ENCODE measurements around the gene PALS2. TPM values are rescaled to one million over a fixed set of nuclear protein-coding genes. Genes with fewer than 3 reads are reported as not detected.

The PALS2 gene
- total RNA-seq, 1 donor from 2014 or later: 45.2 TPM

DNA sequence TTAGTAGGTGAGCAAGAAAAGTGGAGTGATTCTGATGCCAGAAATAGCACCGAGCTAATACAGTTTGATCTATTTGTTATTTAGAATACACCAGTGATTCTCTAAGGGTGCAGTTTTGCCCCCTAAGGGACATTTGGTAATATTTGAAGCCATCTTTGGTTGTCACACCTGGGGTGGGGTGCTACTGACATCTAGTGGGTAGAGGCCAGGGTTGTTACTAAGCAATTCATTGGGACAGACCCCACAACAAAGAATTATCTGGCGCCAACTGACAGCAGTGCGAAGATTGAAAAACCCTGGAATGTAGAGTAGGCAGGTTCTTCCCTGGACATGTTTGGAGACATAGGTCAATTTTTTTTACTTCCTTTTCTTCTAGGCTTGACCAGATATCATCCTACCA, 14.6 kb downstream of the PALS2 start:
- DNase-seq (ENCODE audit: low spot score): no peak

DNA sequence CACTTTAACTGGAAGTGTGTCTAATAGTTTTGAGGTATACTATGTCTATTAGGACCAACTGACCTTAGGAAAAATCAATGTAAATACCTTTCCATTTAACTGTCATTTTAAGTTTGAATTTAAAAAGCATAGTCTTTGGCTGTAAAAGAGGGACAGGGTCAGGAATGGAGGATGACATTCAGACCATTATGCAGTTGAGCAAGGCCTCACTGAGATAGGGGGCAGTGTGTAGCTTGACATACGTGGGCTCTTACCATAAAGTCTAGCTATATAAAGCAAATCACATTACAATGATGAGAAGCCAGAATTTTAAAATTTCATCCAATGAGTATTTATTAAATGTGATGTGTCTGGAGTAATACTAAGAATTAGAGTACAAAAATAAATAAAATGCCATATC, 17.9 kb downstream of the PALS2 start:
- no peak for DNase-seq (ENCODE audit: low spot score)

DNA sequence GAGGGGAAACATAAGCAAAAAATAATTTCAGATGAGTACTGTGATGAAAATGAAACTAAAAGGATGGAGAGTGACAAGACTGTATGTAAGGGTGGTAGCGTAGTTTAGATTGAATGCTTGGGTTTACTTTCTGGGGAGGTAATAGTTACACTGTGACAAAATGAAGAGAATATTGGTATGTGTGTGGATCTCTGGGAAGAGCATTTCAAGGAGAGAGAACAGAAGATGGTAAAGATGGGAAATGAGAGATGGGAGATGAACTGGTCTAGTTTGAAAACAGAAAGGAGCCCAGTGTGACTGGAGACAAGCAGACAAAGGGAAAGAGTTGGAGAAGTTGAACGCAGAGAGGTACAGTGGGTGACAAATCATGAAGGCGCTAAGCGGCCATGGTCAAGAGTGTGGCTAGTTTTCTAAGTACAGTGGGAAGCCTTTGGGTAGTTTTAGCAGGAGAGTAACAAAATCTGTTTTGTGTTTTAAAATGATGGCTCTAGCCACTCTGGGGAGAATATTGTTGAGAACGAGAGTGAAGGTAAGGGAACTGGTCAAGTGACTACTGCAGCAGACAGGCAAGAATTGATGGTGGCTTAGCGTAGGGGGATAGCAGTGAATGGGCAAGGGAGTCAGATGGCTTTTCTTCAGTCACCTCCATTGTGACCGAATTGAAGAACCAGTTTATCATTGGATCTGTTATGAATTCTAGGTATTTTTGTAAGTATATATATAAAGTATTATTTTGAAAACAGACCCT, 22.6 kb downstream of the PALS2 start:
- DNase-seq (ENCODE audit: low spot score): no peak

DNA sequence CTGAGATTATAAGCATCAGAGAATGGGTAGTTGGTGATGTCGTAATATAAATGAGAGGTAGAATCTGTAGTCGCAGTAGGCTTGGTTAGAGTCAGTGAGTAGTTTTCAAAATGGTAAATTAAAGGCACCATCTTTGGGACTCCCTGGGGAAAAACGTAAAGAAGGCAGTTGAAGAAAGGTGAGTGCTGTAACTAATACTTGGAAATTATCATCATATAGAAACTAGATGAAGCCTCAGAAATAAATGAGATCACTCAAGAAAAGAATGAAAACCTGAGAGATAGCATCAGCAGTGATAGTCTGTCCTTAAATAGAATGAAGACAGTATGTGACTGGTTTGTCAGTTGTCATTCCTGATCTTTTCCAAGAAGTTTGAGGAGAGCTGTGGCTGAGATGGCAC, 23.8 kb downstream of the PALS2 start:
- DNase-seq (ENCODE audit: low spot score): no peak

DNA sequence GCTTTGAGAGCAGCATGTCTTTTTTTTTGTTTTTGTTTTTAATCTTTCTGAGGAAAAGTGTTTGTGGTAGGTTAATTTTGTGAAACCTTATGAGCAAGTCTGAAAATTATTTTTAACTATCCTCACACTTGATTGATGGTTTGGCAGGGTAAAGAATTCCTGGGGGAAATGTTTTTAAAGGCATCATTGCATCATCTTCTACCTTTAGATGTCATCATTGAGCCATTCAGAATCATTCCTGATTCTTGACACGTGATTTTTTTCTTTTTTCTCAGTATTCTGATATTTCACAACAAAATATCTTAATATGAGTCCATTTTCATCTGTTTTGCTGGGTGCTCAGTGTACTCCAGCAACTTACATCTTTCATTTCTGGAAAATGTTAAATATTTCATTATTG, 28.3 kb downstream of the PALS2 start:
- DNase-seq (ENCODE audit: low spot score): no peak

DNA sequence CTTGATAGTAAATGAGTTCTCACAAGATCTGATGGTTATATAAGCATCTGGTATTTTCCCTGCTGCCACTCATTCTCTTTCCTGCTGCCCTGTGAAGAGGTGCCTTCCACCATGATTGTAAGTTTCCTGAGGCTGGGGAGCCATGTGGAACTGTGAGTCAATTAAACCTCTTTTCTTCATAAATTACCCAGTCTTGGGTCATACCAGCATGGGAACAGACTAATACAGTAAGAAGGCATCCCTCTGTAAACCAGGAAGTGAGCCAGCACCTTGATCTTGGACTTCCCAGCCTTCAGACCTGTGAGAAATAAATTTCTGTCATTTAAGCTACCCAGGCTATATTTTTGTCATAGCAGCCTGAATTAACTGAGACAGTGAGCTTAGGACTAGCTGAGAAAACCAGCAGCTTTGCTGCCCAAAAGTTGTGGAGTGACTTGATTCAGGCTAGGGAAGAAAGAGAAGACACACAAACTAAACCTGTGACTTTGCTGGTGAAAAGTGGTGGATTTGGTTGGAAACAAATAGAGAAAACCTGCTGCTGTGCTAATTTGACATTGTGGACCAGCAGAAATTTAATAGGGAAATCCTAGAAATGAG, 29.7 kb downstream of the PALS2 start:
- no peak for DNase-seq (ENCODE audit: low spot score)

DNA sequence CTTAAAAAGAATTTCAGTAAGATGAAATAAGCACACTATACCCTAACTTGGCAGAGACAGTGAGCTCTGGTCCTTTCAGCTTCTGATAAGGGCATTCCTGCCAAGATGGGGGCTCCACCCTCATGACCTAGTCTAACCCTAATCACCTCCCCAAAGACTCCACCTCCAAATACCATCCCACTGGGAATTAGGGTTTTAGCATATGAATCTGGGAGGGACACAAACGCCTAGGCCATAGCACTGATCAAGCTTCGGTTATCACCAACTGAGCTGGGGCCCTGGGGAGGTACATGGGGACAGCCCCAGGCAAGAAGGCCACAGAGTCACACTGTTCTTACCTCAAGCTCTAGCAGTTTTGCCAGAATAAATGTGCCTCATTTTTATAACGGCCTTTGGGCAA, 31.4 kb downstream of the PALS2 start:
- DNase-seq (ENCODE audit: low spot score): no peak

DNA sequence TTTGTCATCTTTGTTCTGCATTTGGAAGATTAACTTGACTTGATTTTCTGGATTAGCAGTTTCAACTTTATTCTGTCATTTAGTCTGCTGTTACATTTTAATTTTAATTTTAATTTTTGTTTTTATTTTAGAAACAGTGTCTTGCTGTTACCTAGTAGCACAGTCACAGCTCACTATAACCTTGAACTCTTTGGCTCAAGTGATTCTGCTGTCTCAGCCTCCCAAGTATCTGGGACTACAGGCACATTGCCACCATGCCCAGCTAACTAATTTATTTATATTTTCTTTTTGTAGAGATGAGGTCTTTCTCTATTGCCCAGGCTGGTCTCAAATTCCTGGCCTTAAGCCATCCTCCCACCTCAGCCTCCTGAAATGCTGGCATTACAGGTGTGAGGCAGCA, 35.3 kb downstream of the PALS2 start:
- no peak for DNase-seq (ENCODE audit: low spot score)

DNA sequence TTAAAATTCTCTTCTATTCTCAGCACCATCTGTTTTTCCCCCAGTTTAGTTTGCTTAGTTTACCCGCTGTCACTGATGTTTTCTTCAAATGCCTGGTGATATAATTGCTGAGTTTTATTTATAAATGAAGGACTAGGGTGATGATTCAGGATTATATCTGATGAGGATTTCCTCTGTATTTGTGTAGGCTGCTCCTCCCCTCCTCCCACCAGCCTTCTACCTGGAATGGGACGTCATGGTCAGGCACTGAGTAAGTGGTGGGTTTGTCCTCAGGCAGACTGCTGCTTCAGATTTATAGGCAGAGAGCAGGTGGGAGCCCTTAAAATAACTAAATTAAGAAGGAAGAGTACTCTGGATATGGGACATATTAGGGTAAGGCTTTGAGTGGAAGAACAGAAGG, 35.8 kb downstream of the PALS2 start:
- no peak for DNase-seq (ENCODE audit: low spot score)

DNA sequence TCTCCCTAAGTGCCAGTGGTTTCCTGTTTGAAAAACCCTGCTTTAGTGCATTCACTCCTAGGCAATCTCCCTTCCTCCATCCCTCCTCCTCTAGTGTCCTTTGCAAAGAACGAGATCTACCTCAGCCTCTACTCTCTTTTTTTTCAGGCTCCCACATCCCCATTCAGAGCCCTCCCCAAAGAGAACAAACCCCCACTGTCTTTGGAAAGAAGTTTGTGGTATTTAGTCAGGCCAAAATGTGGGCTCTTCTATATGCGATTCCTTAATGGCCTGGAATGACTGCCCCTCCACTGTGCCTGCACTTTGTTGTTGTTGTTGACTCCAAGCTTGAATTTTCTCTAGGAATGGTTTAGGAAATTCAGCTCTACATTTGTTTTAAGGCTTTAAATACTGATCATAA, 36.3 kb downstream of the PALS2 start:
- no peak for DNase-seq (ENCODE audit: low spot score)

DNA sequence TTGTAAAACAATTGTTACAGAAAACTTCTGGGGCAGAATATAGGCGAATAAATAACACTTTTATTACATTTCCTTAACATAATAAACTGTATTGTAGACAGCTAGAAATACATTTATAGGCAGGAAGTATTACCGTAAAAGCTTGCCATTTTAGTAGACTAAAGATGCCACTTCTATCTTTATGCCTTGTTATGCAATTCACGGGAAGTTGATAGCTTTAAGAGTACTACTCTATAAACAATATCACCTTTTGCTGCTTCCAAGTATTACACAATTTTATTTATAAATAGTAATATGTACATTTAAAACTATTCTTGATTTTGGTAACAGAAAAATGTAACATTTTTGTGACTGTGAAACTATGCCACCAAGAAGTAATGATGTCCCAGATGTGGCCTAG, 37.9 kb downstream of the PALS2 start:
- no peak for DNase-seq (ENCODE audit: low spot score)

DNA sequence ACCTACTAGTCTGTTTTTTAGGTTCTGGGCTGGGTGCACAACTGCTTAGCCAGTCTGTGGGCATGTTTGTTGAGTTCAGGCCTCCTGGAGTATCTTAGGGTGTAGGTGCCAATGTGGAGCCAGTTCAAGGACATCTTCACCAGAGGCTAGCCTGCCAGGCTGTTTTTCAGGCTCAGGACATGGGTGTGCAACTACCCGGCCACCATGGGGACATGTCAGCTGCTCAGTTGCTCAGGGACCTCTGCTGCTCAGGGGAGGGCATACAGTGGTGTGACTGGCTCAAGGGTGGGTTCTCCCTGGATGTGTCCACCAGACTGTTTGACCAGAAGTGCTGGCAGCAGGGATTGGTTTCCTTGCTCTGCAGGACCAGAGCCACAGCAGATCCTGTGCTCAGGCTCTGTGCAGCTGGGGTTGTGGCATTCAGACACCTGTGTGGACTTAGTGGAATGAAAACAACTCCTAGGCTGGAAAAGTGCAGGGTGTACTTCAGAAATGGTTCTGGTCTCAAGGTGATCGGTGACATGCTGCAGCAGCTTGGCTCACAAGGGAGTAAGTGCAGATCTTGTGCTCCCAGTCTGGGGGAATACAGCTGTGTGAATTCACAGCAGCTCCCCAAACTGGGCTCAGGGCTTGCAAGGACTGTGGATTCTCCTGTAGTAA, 44.8 kb downstream of the PALS2 start:
- no peak for DNase-seq (ENCODE audit: low spot score)

DNA sequence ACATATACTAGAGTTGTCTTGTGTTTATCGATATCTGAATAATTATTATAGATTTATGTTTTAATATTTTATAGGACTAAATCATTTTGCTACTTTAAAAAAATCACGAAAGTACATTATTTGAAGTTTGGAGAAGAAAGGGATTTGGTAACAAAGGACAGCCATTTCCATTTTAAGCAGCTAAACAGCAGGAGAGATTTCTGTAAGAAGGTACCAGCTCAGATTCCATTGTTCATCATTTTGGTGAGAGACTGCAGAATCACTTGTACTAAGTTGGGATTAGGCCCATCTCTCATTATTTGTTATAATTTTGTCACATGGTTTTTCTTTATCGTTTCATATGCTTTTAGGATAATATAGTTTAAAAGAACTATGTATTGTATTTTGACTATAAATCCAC, 46.7 kb downstream of the PALS2 start:
- DNase-seq (ENCODE audit: low spot score): no peak

DNA sequence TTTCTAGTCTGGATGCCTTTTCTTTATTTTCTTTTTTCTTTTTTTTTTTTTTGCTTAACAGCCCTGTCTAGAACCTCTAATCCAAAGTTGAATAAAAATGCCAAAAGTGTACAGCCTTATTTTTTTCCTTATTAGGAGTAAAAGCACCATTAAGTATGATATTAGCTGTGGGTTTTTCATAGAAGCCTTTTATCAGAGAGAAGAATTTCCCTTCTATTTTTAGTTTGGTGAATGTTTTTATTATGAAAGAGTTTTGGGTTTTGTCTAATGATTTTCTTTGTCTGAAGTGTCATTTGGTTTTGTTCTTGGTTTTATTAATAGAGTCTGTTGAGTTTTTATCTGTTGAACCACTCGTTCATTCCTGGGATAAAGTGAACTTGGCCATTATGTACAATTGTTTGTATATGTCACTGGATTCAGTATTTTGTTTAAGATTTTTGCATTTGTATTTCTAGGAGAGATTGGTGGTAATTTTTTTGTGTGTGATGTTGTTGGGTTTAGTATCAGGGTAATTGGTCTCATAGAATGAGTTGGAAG, 49.5 kb downstream of the PALS2 start:
- no peak for DNase-seq (ENCODE audit: low spot score)

Other genes with a start within 250 kb of the PALS2 start
- 12.9 TPM for gene GSDME, start 184.0 kb downstream of the PALS2 start, total RNA-seq